ENCODE measurements around the gene HERC3. TPM values are rescaled to one million over a fixed set of nuclear protein-coding genes. Genes with fewer than 3 reads are reported as not detected.

The HERC3 gene
- total and polyA plus RNA-seq, 10 of the 15 experiments (the other 5 are each of a cell fraction or from before 2014, with no cell fraction given), result 0.52 to 18.2 (median 2.8) TPM

DNA sequence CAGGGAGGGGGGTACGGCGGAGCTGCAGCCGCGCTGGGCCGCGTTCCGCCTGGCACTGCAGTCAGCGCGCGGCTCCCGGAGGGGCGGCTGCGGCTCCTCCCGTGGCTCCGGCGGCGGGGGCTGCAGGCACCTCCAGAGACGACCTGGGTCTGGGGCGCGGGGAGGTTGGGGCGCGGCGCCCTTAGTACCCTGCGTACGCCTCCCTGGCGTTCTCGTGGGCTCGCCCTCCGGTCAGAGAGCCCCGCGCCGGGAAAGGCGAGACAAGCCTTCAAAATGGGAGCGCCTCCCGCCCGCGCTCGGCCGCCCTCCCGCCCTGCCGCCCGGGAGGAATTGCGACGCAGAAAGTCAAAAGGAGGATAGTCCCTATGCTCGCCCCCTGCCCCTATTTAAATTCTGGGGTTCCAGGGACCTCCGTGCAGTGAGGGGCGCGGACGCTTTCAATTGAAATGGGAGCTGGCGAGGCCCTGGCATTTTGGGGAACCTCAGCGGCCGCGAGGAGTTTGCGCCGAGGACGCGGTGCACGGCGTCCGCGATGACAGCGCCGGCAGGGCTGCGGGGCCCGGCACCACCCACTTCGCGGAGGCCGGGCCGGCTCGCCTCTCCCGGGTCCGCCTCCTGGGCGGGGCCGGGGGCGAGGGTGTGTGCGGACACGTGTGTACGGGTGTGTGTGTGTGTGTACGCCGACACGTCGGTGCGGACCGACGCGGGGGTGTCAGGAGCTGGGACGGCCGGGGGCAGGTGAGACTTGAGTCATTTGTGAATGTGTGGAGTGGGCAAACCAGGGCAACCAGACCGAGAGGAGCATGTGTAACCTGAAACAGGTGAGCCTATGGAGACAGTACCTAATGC lies 544 bp downstream of the HERC3 start (continued):
- TF ChIP-seq RELB (IDR thresholded peaks at IDR 0.05; ENCODE audit: low read depth), result no peak
- TF ChIP-seq IRF5 (IDR thresholded peaks at IDR 0.05; ENCODE audit: borderline replicate concordance), result no peak
- TF ChIP-seq CBX3 (IDR thresholded peaks at IDR 0.05; ENCODE audit: borderline replicate concordance, low read depth), result no peak
- no peak for TF ChIP-seq JUNB (IDR thresholded peaks at IDR 0.05)
- peak; percentile 7; the same call in 1 of the 2 replicates for TF ChIP-seq YY1 (IDR thresholded peaks at IDR 0.05; ENCODE audit: low read depth, low read length)
- no peak for TF ChIP-seq RELA (IDR thresholded peaks at IDR 0.05; ENCODE audit: borderline replicate concordance, partially characterized antibody)
- TF ChIP-seq EGR1 (IDR thresholded peaks at IDR 0.05; ENCODE audit: borderline replicate concordance in 1 of 2, low read depth in 2 of 2, low read length in 2 of 2), result peak in 1 of 2 experiments; percentile 46; a peak in 1 of 3 replicates
- TF ChIP-seq CREM (IDR thresholded peaks at IDR 0.05; ENCODE audit: low read depth), result peak; percentile 43; the same call in 1 of the 2 replicates
- peak; percentile 55; the same call in 1 of the 2 replicates for TF ChIP-seq BACH1 (IDR thresholded peaks at IDR 0.05; ENCODE audit: borderline replicate concordance)
- no peak for TF ChIP-seq POU2F2 (IDR thresholded peaks at IDR 0.05; ENCODE audit: borderline replicate concordance, low read depth, low read length)
- 0 out of 4 replicates have a peak, but pooled peaks of 1 of the 2 experiments have one; percentile 21 for TF ChIP-seq IKZF2 (IDR thresholded peaks at IDR 0.05)
- no peak for TF ChIP-seq BCL11A (IDR thresholded peaks at IDR 0.05; ENCODE audit: low read depth, low read length)
- no peak for TF ChIP-seq CBFB (IDR thresholded peaks at IDR 0.05; ENCODE audit: low read depth)
- TF ChIP-seq JUND (IDR thresholded peaks at IDR 0.05; ENCODE audit: low read depth, low read length), result no peak
- TF ChIP-seq DPF2 (IDR thresholded peaks at IDR 0.05), result peak; percentile 44
- TF ChIP-seq MLLT1 (IDR thresholded peaks at IDR 0.05), result no peak
- no peak for TF ChIP-seq EZH2 (IDR thresholded peaks at IDR 0.05; ENCODE audit: borderline replicate concordance, control insufficient read depth, low read depth, low read length)
- TF ChIP-seq NBN (IDR thresholded peaks at IDR 0.05), result peak; percentile 65; the same call in 1 of the 2 replicates
- no peak for TF ChIP-seq TCF3 (IDR thresholded peaks at IDR 0.05; ENCODE audit: borderline replicate concordance, insufficient read depth, low read depth, low read length)
- no peak for TF ChIP-seq YBX1 (IDR thresholded peaks at IDR 0.05)
- no peak for TF ChIP-seq PAX5 (IDR thresholded peaks at IDR 0.05; ENCODE audit: borderline replicate concordance, low read depth, low read length)
- no peak; the same call in 1 of the 2 replicates for TF ChIP-seq MAX (IDR thresholded peaks at IDR 0.05; ENCODE audit: low read depth, low read length)
- TF ChIP-seq, protein P1, sequence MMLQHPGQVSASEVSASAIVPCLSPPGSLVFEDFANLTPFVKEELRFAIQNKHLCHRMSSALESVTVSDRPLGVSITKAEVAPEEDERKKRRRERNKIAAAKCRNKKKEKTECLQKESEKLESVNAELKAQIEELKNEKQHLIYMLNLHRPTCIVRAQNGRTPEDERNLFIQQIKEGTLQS (IDR thresholded peaks at IDR 0.05; ENCODE audit: borderline replicate concordance, extremely low read depth, low read depth, low read length), result no peak
- TF ChIP-seq GATAD2B (conservative IDR thresholded peaks at IDR 0.05; ENCODE audit: low read depth), result peak; percentile 50
- no peak for TF ChIP-seq NR2C2 (IDR thresholded peaks at IDR 0.05; ENCODE audit: borderline replicate concordance, control insufficient read depth, insufficient read length, low read depth)
- no peak for TF ChIP-seq MTA3 (IDR thresholded peaks at IDR 0.05; ENCODE audit: borderline replicate concordance, low read length)
